Uterus (tissue), 2 donors: ENCODE data around the gene CNTNAP5.

Experiments
- CTCF ChIP-seq, 4 experiments: fragments of 200-600 bp in 2 of 4; fragments of 450-650 bp in 2 of 4; sonication (generic) in 2 of 4; IDR thresholded peaks; one replicate each; pipeline ENCODE4 v1.5.1; 2016 to 2019; ENCODE audit warnings: antibody characterized with exemption in 4 of 4, mild to moderate bottlenecking in 2 of 4, moderate library complexity in 1 of 4
- POLR2A ChIP-seq, 2 donors: fragments of 450-650 bp; IDR thresholded peaks; one replicate each; pipeline ENCODE4 v1.6.1; 2016; ENCODE audit warnings: antibody characterized with exemption in 2 of 2, mild to moderate bottlenecking in 1 of 2, moderate library complexity in 1 of 2

- TF ChIP-seq CTCF (IDR thresholded peaks at IDR 0.05) (no peak), POLR2A (IDR thresholded peaks at IDR 0.05) (no peak)
Measured at GRCh38 chr2:124258140-124258880, 233.2 kb downstream of the CNTNAP5 start.
